Neuronal stem cell (in vitro differentiated cells): Measurements from ENCODE around the gene PIEZO1.
A peak's percentile ranks its signal among the peaks of the same experiment; 100 is the strongest.

Experiments used
- DNase-seq: peaks from one replicate; pipeline ENCODE4 v3.0.0-alpha.2; 2013; ENCODE audit warnings: low spot score
- H2AFZ ChIP-seq: one replicate; pipeline ENCODE4 v1.6.1; 2013; ENCODE audit warnings: mild to moderate bottlenecking, low read length, inconsistent platforms
- H2AK5ac ChIP-seq: 2 replicates; pipeline ENCODE4 v1.6.1; 2013; ENCODE audit warnings: low read depth, mild to moderate bottlenecking, inconsistent platforms, low read length, moderate library complexity, mixed read lengths
- H2BK120ac ChIP-seq: 2 replicates; pipeline ENCODE4 v1.6.1; 2013; ENCODE audit warnings: low read depth, mild to moderate bottlenecking, inconsistent platforms, low read length, moderate library complexity, mixed read lengths
- H2BK12ac ChIP-seq: one replicate; pipeline ENCODE4 v1.6.1; 2013; ENCODE audit warnings: low read length, inconsistent platforms
- H2BK15ac ChIP-seq: 2 replicates; pipeline ENCODE4 v1.6.1; 2013; ENCODE audit warnings: mild to moderate bottlenecking, low read length, inconsistent platforms, mixed read lengths
- H2BK5ac ChIP-seq: one replicate; pipeline ENCODE4 v1.6.1; 2013; ENCODE audit warnings: inconsistent platforms, mild to moderate bottlenecking, low read length, moderate library complexity
- H3K14ac ChIP-seq: one replicate; pipeline ENCODE4 v1.6.1; 2013; ENCODE audit warnings: low read length, inconsistent platforms
- H3K18ac ChIP-seq: 2 replicates; pipeline ENCODE4 v1.6.1; 2013; ENCODE audit warnings: low read length, inconsistent platforms
- H3K23ac ChIP-seq: 2 replicates; pipeline ENCODE4 v1.6.1; 2013; ENCODE audit warnings: low read depth, mild to moderate bottlenecking, mixed read lengths, low read length, inconsistent platforms; ENCODE audit not compliant: poor library complexity
- H3K27ac ChIP-seq: replicated peaks from 3 replicates; pipeline ENCODE4 v1.5.1; 2013; ENCODE audit warnings: low read length, inconsistent platforms
- H3K27me3 ChIP-seq, 3 experiments: 2 replicates each; pipeline ENCODE4 v1.6.1; 2013; ENCODE audit warnings: low read length in 3 of 3, mild to moderate bottlenecking in 2 of 3, inconsistent platforms in 1 of 3, low read depth in 1 of 3, mixed read lengths in 1 of 3, moderate library complexity in 1 of 3; ENCODE audit not compliant: control insufficient read depth in 3 of 3, insufficient read depth in 3 of 3
- H3K36me3 ChIP-seq, 2 donors: replicated peaks in 1 of 2; 2 replicates each; pipeline ENCODE4 v1.6.1; 2013; ENCODE audit warnings: low read length in 2 of 2; ENCODE audit not compliant: control insufficient read depth in 2 of 2, insufficient read depth in 2 of 2
- H3K4ac ChIP-seq: 2 replicates; pipeline ENCODE4 v1.6.1; 2013; ENCODE audit warnings: inconsistent platforms, mild to moderate bottlenecking, low read length, moderate library complexity
- H3K4me1 ChIP-seq, 2 donors: 1 replicate in 1 of 2; 2 replicates in 1 of 2; pipeline ENCODE4 v1.6.1; 2013; ENCODE audit warnings: low read length in 2 of 2, low read depth in 1 of 2; ENCODE audit not compliant: control insufficient read depth in 2 of 2, insufficient read depth in 1 of 2
- H3K4me2 ChIP-seq: one replicate; pipeline ENCODE4 v1.6.1; 2013; ENCODE audit warnings: mild to moderate bottlenecking, low read length, inconsistent platforms; ENCODE audit not compliant: insufficient read depth, poor library complexity, severe bottlenecking
- H3K4me3 ChIP-seq, 2 donors: 2 replicates each; pipeline ENCODE4 v1.5.1; 2013; ENCODE audit warnings: low read length in 2 of 2, mild to moderate bottlenecking in 2 of 2, inconsistent platforms in 1 of 2, moderate library complexity in 1 of 2
- H3K79me1 ChIP-seq: one replicate; pipeline ENCODE4 v1.6.1; 2013; ENCODE audit warnings: low read depth, mild to moderate bottlenecking, inconsistent platforms, low read length, moderate library complexity
- H3K9ac ChIP-seq: one replicate; pipeline ENCODE4 v1.6.1; 2013; ENCODE audit warnings: mild to moderate bottlenecking, low read depth, low read length, inconsistent platforms; ENCODE audit not compliant: poor library complexity
- H3K9me3 ChIP-seq, 2 donors: replicated peaks in 1 of 2; 2 replicates each; pipeline versions ENCODE3 to v1.6.1; 2013; ENCODE audit warnings: low read length in 2 of 2, mild to moderate bottlenecking in 2 of 2, inconsistent platforms in 1 of 2, low read depth in 1 of 2, mixed read lengths in 1 of 2, moderate library complexity in 1 of 2; ENCODE audit not compliant: control insufficient read depth in 2 of 2, insufficient read depth in 1 of 2
- H4K8ac ChIP-seq: one replicate; pipeline ENCODE4 v1.6.1; 2013; ENCODE audit warnings: low read depth, mild to moderate bottlenecking, inconsistent platforms, low read length, moderate library complexity
- H4K91ac ChIP-seq: one replicate; pipeline ENCODE4 v1.6.1; 2013; ENCODE audit warnings: low read length, low read depth, mild to moderate bottlenecking, inconsistent platforms; ENCODE audit not compliant: poor library complexity
- WGBS, 2 donors: extraction: QIAGEN DNeasy Blood & Tissue Kit; methylation state at CpG; one replicate each; pipeline ENCODE4 v1.1.7; 2013; ENCODE audit warnings: missing lambda C conversion rate in 2 of 2, mixed read lengths in 1 of 2; ENCODE audit not compliant: insufficient read length in 2 of 2, insufficient replicate concordance in 1 of 2; ENCODE audit errors: extremely low coverage in 2 of 2; 5-methylcytosine and 5-hydroxymethylcytosine counted together

PIEZO1 gene

GRCh38 chr16:88761143-88761534 is 23.9 kb downstream of the PIEZO1 start:
- no peaks in the 10 kb centered on the region for H3K79me1 ChIP-seq
- peak overlapping the region; percentile 87 for H2BK120ac ChIP-seq
- no CpG with 5 or more reads among the region's 11 CpGs for WGBS, 2 donors
- no peak overlapping the region for H3K27ac ChIP-seq
- H3K27me3 ChIP-seq: no peaks in the 10 kb centered on the region
- H2BK15ac ChIP-seq: peak overlapping the region; percentile 98
- H2AK5ac ChIP-seq: peak overlapping the region; percentile 85
- H3K18ac ChIP-seq: peak overlapping the region; percentile 77
- H3K9ac ChIP-seq: peak overlapping the region; percentile 34
- no peaks in the 10 kb centered on the region for H3K9me3 ChIP-seq
- H3K4me1 ChIP-seq: peaks cover 11 to 34% of the 10 kb centered on the region in 2 donors
- H3K4me3 ChIP-seq: no peak overlapping the region
- H4K91ac ChIP-seq: no peak overlapping the region
- no peak overlapping the region for H2BK12ac ChIP-seq
- no peak overlapping the region for H2AFZ ChIP-seq
- H2BK5ac ChIP-seq: peak overlapping the region; percentile 78
- H3K23ac ChIP-seq: peak overlapping the region; percentile 58
- H3K14ac ChIP-seq: no peak overlapping the region
- H3K36me3 ChIP-seq: no peaks in the 10 kb centered on the region
- peak overlapping the region; percentile 84 for H3K4ac ChIP-seq
- no peak overlapping the region for H4K8ac ChIP-seq
- DNase-seq: no peak
- H3K4me2 ChIP-seq: no peak overlapping the region

- DNase-seq: no peak
- no peak overlapping the region for H4K91ac ChIP-seq
- no peaks in the 10 kb centered on the region for H3K9me3 ChIP-seq
- peak overlapping the region; percentile 89 for H2AK5ac ChIP-seq
- H2BK15ac ChIP-seq: peak overlapping the region; percentile 98
- no peak overlapping the region for H3K4me3 ChIP-seq
- H2BK120ac ChIP-seq: peak overlapping the region; percentile 87
- peak overlapping the region; percentile 84 for H3K4ac ChIP-seq
- peak overlapping the region; percentile 78 for H2BK5ac ChIP-seq
- no peak overlapping the region for H3K4me2 ChIP-seq
- H2BK12ac ChIP-seq: peak overlapping the region; percentile 46
- H3K23ac ChIP-seq: peak overlapping the region; percentile 58
- WGBS, 2 donors: no CpG with 5 or more reads among the region's 24 CpGs
- H3K79me1 ChIP-seq: no peaks in the 10 kb centered on the region
- peaks cover 11 to 34% of the 10 kb centered on the region in 2 donors for H3K4me1 ChIP-seq
- no peak overlapping the region for H4K8ac ChIP-seq
- H3K27me3 ChIP-seq: no peaks in the 10 kb centered on the region
- H3K14ac ChIP-seq: no peak overlapping the region
- peak overlapping the region; percentile 44 for H3K9ac ChIP-seq
- no peak overlapping the region for H3K27ac ChIP-seq
- no peak overlapping the region for H2AFZ ChIP-seq
- no peaks in the 10 kb centered on the region for H3K36me3 ChIP-seq
- peak overlapping the region; percentile 77 for H3K18ac ChIP-seq
These were observed 24.4 kb downstream of the PIEZO1 start for GRCh38 chr16:88760424-88761142.

DNA sequence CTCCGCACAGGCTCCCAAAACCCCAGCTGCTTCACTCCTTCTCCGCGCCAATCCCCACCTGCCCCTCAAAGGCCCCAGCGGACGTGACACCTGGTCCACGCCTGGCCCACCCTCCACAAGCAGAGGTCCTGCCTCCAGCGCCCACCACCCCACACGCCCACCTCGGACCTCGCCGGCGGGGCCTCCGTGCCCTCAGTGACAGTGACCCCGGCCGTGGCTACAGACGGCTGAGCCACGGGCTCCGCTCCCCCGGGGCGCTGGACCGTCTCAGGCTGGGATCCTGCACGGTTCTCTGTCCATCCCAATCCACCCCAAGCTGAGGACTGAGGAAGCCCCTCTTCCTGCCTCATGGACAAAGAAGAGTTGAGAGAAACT is 25.1 kb downstream of the PIEZO1 start:
- Histone ChIP-seq H3K4me1 (peaks cover 15 to 30% of the 10 kb centered on the region in 2 donors), H2AFZ (no peak overlapping the region), H2BK5ac (peak overlapping the region; percentile 78), H3K9ac (no peak overlapping the region), H3K18ac (peak overlapping the region; percentile 35), H4K8ac (no peak overlapping the region), H3K9me3 (no peaks in the 10 kb centered on the region), H3K4me2 (no peak overlapping the region), H3K27me3 (no peaks in the 10 kb centered on the region), H4K91ac (no peak overlapping the region), H3K4ac (peak overlapping the region; percentile 31), H3K4me3 (no peak overlapping the region), H3K27ac (no peak overlapping the region), H2BK15ac (peak overlapping the region; percentile 79), H2BK12ac (peak overlapping the region; percentile 69), H2BK120ac (peak overlapping the region; percentile 42), H3K79me1 (no peaks in the 10 kb centered on the region), H3K23ac (peak overlapping the region; percentile 77), H3K36me3 (no peaks in the 10 kb centered on the region), H3K14ac (peak overlapping the region; percentile 50), H2AK5ac (peak overlapping the region; percentile 89)
- no peak for DNase-seq
- no CpG with 5 or more reads among the region's 22 CpGs for WGBS, 2 donors

- Histone ChIP-seq H3K9me3 (no peaks in the 10 kb centered on the region), H2BK12ac (peak overlapping the region; percentile 19), H2BK5ac (peak overlapping the region; percentile 78), H3K27ac (no peak overlapping the region), H4K91ac (no peak overlapping the region), H4K8ac (no peak overlapping the region), H2BK15ac (peak overlapping the region; percentile 79), H3K79me1 (no peaks in the 10 kb centered on the region), H3K18ac (peak overlapping the region; percentile 35), H3K36me3 (no peaks in the 10 kb centered on the region), H3K9ac (peak overlapping the region; percentile 50), H3K4ac (peak overlapping the region; percentile 31), H2AFZ (peak overlapping the region; percentile 59), H3K23ac (peak overlapping the region; percentile 77), H3K4me3 (no peak overlapping the region), H2BK120ac (peak overlapping the region; percentile 42), H3K14ac (peak overlapping the region; percentile 50), H3K4me1 (peaks cover 17 to 27% of the 10 kb centered on the region in 2 donors), H2AK5ac (peak overlapping the region; percentile 89), H3K27me3 (no peaks in the 10 kb centered on the region), H3K4me2 (no peak overlapping the region)
- DNase-seq: no peak
- WGBS, 2 donors: no CpG with 5 or more reads among the region's 26 CpGs
These were observed 25.6 kb downstream of the PIEZO1 start for GRCh38 chr16:88759245-88759975.
